Neural progenitor cell (in vitro differentiated cells): Measurements from ENCODE around the gene CFAP54.

Source experiments
- CTCF ChIP-seq: fragments of 200-600 bp; sonication (generic); IDR thresholded peaks from 2 replicates; pipeline ENCODE4 v1.5.1; 2017; ENCODE audit warnings: antibody characterized with exemption, mild to moderate bottlenecking
- EZH2 ChIP-seq: fragments of 200-600 bp; sonication (generic); IDR thresholded peaks from 2 replicates; pipeline ENCODE4 v1.6.1; 2017; ENCODE audit warnings: antibody characterized with exemption, mild to moderate bottlenecking, moderate library complexity

- TF ChIP-seq CTCF (no peak), EZH2 (no peak)
These were observed 394.2 kb downstream of the CFAP54 start for GRCh38 chr12:96883571-96883970.
